Upper lobe of left lung (tissue), 4 donors: ENCODE measurements around the gene XIST.

Source experiments
- CTCF ChIP-seq, 6 experiments: fragments of 450-650 bp in 4 of 6; fragments of 200-600 bp in 2 of 6; sonication (generic) in 2 of 6; IDR thresholded peaks; one replicate each; pipeline ENCODE4 v1.5.1; 2016 to 2019; ENCODE audit warnings: antibody characterized with exemption in 6 of 6
- EP300 ChIP-seq, 4 donors: sonication (generic); formaldehyde crosslinking; IDR thresholded peaks; one replicate each; pipeline ENCODE4 v1.5.1; 2017; ENCODE audit warnings: antibody characterized with exemption in 4 of 4, control low read depth in 2 of 4

GRCh38 chrX:73847100-73847499 lies 5.4 kb downstream of the XIST start:
- TF ChIP-seq CTCF (IDR thresholded peaks at IDR 0.05), result no peak
- no peak for TF ChIP-seq EP300 (IDR thresholded peaks at IDR 0.05)
